Superior temporal gyrus (tissue), 1 donor: Measurements from ENCODE around the gene CFAP46.
"Not testable (repeated sequence)": the region's sequence is repeated elsewhere in the genome, so short reads cannot be mapped to it uniquely, and the experiment has no call there.

Experiments
- DNase-seq: peaks from one replicate; pipeline ENCODE4 v3.0.0-alpha.2; 2016; ENCODE audit errors: extremely low spot score

The CFAP46 gene

DNA sequence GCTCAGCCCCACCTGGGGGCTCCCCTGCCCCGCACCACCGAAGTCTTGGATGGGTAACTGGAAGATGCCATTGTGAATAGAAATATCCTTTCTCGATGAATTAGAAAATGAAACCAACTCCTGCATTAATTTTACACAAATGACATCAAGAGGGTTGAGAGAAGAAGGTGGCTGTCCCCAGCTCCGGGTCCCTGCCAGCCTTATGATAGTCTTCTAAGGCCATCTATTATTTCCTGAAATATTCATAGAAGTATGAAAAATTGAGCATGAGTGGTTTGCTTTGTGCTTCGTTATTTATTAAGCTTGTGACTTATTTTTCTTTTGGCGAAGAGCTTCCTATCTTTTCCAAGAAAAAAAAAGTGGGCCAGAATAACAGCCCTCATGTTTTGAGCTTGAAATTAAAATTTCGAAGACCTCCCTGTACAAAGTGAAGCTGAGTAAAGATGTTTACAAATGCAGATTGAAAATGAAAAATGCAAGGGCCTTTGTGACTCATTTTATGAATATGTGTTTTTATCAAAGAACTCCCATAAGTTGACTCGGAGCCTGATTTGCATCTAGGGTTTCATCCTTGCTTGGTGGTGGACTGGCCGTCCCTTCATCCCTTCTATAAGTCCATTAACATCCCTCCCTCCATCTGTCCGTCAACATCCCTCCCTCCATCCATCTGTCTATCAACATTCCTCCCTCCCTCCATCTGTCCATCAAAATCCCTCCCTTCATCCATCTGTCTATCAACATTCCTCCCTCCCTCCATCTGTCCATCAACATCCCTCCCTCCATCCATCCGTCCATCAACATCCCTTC, 20.5 kb upstream of the CFAP46 start:
- no peak for DNase-seq

DNA sequence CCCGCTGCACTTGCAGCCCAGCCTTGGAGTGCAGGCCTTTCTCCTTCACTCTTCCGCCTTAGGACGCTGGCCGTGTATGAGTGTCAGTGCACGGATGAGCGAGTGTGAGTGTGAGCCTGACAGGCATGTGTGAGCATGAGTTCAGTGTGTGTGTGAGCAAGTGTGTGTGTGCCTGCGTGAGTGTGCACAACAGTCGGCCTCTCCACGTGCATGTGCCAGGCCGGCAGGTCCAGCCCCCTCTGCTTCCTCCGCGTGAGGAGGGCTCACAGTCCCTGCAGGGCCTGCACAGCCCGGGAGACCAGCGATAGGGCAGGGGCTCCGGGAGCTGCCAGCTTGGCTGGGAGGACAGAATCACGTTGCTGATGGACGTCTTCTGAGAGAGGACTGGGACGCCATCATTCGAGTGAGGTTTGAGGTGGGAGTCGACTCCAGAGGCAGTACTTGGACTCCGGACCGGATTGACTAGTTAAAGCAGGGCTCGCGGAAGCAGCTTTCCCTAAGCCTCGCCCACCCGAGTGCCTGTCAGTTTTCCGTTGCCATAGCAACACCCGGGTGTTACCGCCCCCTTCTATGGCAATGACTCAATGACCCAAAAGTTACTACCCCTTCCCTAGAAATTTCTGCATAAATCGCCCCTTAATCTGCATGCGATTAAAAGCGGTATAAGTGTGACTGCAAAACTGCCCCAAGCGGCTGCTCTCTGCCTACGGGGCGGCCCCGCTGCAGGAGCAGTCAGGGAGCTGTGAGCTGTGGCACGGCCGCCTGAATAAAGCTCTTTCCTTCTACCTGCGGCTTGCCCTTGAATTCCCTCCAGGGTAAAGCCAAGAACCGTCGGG, 19.6 kb upstream of the CFAP46 start:
- peak; percentile 60 for DNase-seq

DNA sequence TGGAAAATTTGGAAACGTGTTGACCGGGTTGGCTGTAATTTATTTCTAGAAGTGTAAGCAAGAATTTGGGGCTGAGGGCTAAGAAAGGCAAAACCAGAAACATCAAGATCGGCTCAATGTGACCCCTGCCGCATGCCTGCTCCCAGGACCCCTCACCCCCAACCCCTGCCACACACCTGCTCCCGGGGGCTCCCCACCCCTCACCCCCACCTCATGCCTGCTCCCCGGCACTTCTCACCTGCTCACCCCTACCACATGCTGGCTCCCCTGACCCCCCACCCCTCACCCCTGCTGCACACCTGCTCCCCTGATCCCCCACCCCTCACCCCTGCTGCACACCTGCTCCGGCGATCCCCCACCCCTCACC, 19.0 kb upstream of the CFAP46 start:
- no peak for DNase-seq

DNA sequence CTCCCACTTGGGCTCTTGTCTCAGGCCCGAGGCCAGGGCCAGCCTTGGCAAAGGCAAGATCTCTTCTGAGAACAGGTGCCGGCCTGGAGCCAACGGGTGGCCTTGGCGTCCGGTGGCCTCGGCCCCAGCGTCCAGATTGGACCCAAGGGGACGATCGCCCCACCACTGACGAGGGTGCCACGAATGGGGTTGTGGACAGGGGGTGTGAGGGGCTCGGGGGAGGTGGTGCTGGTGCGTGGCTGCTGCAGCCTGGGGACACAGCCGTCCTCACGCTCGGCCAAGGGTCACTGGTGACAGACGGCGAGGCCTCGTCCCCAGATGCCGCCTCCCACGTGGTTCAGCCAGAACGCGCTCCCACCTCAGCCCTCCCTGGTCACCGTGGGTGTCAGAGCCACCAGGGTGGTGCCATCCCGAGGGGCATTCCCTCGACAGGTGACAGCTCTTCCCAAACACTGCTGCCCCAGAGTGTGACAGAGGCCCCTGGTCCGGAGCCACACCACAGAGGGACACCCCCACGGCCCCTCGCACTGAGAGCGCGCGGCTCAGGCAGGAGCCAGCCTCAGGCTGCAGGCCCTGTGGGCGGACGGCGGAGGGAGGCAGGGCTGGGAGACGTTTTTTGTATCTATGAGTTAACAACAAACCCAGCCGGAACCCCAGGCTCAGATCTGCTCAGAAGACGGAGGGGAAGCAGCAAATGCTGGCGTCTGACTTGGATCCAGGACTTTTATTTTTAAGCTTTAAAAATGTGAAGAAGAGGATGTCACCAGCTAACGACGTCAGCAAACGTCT, 18.5 kb upstream of the CFAP46 start:
- DNase-seq = no peak

DNA sequence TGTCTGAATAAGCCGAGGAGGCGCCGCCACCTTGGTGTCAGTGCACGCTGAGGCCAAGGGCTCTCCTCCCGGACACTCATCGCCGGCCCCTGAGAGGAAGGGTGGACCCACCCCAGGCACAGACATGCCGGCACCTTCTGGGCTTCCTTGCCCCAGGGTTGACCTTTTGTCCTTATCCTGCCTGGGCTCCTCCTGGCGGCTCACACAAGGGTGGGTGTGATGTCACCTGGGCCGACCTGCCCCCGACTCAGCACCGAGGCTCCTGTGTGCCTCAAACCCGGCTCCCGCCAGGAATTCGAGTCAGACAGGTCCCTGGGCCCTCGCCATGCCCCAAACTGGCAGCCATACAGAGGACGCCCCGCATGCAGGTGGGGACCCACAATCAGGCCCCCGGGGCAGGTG, 17.7 kb upstream of the CFAP46 start:
- DNase-seq = no peak

DNA sequence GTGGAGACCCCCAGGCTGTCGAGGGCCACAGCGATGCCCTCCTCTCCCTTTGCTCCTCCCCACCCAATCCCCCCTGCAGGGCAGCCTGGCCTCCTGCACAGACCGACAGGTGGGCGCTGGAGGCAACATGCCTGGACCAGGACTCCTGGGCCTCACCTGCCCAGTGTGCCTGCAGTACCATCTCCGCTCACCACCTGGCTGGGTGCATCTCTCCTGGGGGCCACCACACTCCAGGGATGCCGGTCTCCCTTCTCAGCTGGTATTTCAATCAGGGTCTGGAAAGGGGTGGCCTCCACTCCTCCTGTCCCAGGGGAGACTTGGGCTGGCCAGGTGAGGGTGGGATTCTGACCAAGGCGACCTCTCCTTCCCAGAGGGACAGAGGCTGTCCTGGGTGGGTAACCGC, 17.2 kb upstream of the CFAP46 start:
- DNase-seq = no peak

DNA sequence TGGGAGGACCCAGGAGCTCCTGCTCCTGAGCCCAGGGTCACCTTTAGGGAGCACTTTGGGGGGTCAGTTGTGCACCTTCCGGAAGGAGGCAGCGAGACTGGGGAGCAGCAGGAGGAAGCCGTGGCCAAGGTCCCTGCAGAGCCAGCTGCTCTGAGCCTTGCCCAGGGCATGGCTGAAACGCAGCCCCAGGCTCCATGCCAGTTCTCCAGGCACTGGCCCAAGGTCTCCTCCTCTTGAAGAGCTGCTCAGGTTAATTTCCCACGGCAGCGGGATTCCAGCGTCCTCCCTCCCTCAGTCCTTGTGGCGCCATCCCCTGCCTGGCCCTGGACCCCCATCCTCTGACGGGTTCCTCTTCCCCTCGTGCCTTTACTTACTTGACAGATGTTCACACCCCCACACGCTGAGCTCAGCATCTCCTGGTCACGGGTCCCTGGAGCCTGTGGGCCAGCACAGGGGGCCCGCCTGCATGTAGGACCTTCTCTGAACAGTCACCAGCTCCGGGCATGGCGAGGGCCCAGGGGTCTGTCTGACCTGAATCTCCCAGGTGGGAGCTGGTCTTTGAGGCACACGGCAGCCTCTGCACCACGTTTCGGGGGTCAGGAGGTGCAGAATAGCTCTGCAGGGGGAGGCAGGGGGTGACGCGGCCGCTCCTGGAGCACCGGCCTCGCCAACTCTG, 16.7 kb upstream of the CFAP46 start:
- DNase-seq = no peak

DNA sequence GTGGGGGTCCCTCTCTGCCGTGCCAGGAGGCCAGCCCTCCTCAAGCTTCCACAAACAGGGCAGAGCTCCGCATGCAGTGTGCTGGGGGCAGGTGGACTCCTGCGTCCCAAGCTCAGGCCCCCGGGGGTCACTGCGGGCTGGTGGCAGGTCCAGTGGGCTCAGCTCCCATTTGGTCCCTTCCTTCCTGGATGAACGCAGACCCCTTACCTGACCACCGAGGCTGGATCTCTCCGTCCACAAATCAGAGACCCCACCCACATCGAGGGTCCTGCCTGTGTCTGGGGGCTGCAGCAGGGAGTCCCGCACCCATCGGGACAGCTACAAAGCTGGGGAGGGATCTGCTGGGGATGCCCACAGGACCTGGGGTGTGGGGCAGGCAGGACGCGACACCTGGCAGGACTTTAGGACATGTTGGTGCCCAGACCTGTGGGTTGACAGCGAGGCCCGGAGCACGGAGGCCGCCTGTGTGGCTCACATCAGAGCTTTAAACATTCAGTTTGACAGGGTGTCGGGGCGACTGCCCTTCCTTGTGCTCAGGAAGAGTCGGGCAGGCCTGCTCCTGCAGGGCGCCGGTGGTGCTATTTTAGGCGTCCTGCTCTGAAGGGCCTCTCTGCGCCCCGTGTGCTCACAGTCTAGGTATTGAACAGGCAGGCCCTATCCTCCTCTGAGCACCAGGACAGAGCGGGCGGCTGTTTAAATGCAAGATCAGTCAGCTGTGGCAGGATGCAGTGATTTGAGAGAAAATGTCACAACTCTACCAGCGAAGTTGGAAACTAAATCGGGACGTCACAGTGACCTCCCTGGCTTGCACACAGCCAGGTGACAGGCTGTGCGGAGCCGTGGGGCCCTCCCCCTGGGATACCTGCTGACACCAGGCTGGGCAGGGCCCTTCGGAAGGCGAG, 15.9 kb upstream of the CFAP46 start:
- DNase-seq = no peak

DNA sequence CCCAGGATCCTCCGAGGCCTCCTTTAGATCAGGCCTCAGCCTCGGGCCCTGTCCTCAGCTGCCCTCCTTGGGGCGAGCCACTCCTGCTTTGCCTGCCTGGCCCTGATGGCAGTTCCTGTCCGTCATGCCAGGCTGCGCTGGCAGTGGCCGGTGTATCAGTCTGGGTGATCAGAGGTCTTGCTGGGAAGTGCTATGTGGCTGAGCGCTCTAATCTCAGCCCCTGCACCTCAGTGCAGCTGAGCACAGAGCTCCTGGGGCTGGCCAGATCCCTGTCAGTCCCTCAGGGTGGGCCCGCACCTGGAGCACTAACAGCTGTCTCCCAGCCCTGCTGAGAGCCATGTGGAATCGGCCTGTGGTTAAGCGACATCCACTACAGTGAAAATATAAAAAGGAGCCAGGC, 14.8 kb upstream of the CFAP46 start:
- no peak for DNase-seq

DNA sequence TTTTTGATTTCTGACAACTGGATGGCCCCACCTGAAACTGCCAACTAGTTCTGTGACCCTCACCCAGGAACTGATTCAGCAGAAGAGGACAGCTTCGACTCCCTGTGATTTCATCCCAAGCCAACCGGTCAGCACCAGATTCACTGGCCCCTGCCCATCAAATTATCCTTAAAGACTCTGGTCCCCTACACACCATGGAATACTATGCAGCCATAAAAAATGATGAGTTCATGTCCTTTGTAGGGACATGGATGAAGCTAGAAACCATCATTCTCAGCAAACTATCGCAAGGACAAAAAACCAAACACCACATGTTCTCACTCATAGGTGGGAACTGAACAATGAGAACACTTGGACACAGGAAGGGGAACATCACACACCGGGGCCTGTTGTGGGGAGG, 13.9 kb upstream of the CFAP46 start:
- DNase-seq = not testable (repeated sequence)

DNA sequence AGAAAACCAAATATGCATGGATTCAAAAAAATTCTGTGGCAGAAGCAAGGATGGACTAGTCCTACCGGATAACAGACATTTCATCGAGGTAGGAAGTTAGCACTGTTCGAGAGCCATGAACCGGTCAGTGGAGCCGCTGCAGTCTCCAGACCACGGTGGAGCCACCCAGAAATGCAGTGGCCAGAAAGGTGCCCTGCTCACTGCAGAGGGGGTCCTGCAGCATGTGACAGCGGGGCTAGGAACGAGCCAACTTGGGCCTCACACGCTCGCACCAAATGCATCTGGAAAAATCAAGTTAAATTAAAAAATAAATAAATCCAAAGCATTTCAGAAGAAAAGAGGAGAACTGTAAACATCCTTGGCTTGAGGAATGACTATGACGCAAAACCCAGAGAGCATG, 13.1 kb upstream of the CFAP46 start:
- DNase-seq = no peak

DNA sequence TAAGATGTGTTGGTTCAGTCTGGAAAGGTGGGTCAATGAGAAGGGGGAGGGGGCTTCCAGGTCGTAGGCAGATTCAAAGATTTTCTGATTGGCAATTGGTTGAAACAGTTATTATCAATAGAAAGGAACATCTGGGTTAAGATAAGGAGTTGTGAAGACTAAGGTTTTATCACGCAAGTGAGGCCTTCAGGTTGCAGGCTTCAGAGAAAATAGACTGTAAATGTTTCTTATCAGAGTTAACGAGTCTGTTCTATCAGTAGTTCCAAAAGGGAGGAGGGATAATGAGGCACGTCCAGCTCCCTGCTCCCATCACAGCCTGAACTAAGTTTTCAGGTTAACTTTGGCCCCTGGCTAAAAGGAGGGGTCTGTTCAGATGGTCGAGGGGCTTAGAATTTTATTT, 11.1 kb upstream of the CFAP46 start:
- no peak for DNase-seq

DNA sequence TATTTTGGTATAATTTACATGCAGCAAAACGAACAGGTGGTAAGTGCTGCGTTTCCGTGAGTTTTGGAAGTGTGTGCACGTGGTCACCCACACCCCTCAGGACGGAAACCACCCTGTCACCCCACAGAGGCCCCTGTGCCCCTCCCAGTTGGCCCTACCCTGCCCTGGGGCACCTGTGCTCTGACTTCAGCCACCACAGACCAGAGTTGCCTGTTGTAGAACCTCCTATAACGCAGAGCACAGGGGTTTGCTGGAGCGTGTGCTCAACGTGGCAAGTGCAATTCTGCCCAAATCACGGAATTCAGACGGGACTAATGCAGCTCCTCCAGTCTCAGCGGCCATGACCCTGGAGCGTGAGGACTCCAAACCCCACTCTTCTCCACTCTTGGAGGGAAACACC, 9.6 kb upstream of the CFAP46 start:
- no peak for DNase-seq

DNA sequence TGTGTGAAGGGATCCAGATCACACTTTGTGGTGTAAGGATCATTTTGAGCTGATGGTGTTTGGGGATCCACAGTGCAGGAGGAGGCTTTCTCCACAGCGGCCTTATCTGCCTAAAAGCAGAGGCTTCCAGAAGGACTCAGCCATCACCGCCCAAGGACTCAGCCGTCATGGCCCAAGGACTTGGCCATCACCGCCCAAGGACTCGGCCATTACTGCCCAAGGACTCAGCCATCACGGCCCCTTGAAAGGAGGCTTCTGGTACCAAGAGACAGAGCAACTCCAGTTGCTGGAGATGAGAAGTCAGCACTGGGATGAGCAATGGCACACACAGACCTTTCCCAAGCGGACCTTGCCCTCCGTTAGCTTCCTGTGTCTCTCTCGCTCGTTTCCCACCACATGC, 6.0 kb upstream of the CFAP46 start:
- DNase-seq = no peak

DNA sequence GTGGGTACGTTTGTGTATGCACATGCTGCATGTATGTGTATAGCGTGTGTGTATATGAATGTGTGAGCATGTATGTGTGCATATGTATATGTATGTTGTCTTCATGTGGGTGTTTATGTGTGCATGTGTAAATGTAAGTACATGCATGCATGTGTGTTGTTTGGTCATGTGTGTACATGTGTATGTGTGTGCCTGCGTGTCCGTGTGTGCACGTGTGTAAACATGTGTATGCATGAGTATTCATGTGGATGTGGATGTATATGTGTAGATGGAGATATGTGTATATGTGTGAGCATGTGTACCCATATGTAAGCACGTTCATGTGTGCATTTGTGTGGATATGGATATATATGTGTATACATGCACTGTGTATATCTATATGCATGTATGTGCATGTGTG, 5.5 kb upstream of the CFAP46 start:
- no peak for DNase-seq

DNA sequence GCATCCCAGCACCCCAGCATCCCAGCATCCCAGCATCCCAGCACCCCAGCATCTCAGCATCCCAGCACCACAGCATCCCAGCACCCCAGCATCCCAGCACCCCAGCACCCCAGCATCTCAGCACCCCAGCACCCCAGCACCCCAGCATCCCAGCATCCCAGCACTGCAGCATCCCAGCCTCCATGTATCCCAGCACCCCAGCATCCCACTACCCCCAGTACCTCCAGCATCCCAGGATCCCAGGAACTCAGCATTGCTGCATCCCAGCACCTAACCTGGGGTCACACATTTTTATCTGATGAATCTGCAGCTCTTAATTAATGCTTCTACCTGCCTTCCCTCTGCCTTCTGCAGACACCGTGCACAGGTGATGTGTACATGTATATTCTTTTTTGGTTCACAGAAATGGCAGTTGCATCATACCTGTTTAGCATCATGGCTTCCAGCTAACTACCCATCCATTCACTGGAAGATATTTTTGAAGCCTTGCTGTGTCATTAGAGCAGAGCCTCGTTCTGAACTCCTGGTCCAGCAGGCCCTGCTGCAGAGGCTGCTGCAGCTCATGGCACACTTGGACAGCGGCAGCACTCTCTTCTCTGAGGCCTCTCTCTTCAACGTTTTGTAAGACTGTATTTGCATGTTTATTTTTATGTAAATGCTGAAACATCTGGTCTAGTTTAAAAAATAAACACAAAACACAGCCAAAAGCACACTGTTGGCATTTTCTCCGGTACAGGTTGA, 4.6 kb upstream of the CFAP46 start:
- peak; percentile 33 for DNase-seq

DNA sequence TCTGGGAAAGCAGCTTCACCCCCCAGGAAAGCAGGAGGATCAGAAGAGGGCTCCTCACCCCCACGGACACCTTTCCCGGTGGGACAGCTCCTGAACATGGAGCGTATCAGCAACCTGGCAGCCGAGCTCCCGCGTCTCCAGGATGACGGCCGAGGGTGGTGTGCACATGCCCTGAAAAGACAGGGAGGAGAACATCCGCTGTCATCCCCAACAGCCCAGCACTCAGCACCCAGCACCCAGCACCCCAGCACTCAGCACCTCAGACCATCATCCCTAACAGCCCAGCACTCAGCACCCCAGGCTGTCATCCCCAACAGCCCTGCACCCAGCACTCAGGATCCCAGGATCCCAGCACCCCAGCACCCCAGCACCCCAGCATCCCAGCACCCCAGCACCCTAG, 3.9 kb upstream of the CFAP46 start:
- DNase-seq = no peak

DNA sequence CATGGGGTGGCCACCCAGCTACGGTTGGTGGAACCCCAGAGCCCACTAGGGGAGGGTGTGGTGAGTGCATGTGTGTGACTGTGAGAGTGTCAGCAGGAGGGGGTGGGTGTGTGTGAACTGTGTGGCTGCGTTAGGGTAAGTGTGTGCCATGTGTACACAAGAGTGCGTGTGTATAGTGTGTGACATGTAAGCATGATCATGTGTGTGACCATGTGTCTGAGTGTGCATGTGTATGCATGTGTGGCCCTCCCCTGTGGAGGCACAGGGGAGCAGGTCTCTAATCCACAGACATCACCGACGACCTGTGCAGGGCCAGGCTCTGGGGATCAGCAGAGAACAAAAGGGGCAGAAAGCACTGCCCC, 3.5 kb upstream of the CFAP46 start:
- no peak for DNase-seq

DNA sequence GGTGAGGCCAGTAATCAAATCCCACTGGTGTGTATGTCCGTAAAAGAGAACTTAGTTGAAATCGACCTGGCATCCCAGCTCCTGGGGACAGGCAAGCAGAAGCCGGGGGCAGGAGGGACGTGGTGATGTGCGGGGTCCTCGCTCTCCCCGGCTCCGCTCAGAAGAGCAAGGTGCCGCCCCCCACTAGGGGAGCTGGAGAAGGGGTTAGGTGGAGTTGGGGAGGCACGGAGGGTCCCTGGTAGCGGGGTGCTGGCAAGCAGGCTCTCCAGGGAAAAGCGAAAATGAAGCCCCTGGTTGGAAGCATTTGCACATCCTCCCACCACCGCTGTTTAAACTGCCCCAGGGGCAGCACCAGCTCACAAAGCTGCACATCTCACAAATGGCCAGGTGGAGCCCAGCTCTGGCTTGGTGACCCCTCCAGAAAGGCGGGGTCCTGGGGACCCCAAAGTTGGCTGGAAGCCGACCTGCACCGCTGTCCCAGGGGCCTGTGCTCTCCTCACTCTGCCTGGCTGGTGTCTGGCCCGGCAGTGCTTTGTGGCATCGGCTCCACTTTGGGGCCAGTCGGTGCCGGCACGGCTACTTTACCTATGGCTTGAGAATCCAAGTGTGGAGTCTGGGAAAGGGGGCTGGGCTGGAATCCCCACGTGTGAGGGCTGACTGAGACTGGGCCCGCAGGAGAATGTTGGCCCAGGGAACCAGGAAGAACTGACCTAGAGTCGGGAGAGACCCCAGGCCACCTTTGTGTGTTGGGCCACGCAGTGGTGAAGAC, 2.9 kb upstream of the CFAP46 start:
- no peak for DNase-seq
